Chondrocyte (in vitro differentiated cells): Measurements from ENCODE around the gene TWF1. TPM values are rescaled to one million over a fixed set of nuclear protein-coding genes. Genes with fewer than 3 reads are reported as not detected.

Experiments
- DNase-seq: peaks from one replicate; pipeline ENCODE4 v3.0.0; 2021; ENCODE audit warnings: mixed read lengths, low spot score
- H3K27ac Mint-ChIP-seq: one replicate; pipeline ENCODE4 v1.8.0; 2021; ENCODE audit warnings: mild to moderate bottlenecking, moderate library complexity, mixed read lengths; ENCODE audit not compliant: unreplicated experiment
- H3K27me3 Mint-ChIP-seq: 2 replicates; pipeline ENCODE4 v1.8.0; 2021; ENCODE audit warnings: low read depth, mixed read lengths
- H3K36me3 Mint-ChIP-seq: 2 replicates; pipeline ENCODE4 v1.8.0; 2021; ENCODE audit warnings: low read depth, mixed read lengths
- H3K4me1 Mint-ChIP-seq: 2 replicates; pipeline ENCODE4 v1.8.0; 2021; ENCODE audit warnings: low read depth, mild to moderate bottlenecking, mixed read lengths
- H3K4me3 Mint-ChIP-seq: one replicate; pipeline ENCODE4 v1.8.0; 2021; ENCODE audit warnings: mild to moderate bottlenecking, moderate library complexity, mixed read lengths; ENCODE audit not compliant: unreplicated experiment
- H3K9me3 Mint-ChIP-seq: 2 replicates; pipeline ENCODE4 v1.8.0; 2021; ENCODE audit warnings: low read depth, mixed read lengths
- total RNA-seq: library from RNA; stranded (reverse); gene quantifications from 3 replicates; pipeline ENCODE4 v1.2.1, GENCODE V29; 2021
- TF ChIP-seq, protein P1 (sequence below): fragments of 200-600 bp; sonication (generic); IDR thresholded peaks from 2 replicates; pipeline ENCODE4 v1.5.0; 2021; ENCODE audit warnings: antibody characterized with exemption, mild to moderate bottlenecking, moderate library complexity

The TWF1 gene
- total RNA-seq, 1 donor from 2014 or later = 91.6 TPM

DNA sequence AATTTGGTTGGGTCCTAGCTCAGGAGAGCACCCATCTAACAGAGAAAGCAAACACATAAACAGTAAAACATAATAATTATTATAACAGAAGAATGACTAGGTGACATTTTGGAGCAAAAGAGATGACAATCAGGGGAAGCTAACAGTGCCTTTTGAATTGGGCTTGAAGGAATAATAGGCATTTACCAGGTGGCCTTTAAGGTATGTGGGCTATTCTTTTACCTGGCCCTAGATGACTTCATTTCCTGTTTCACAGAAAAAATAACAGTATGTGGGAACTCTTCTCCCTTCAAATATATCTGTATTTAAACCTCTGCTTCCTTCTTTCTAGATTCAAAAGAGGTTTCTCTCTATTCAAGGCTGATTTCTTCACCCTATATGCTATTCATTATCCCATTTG is 43.5 kb downstream of the TWF1 start:
- no peak for DNase-seq
- H3K27me3 Mint-ChIP-seq = no peaks in the 10 kb centered on the region
- TF ChIP-seq, protein P1, sequence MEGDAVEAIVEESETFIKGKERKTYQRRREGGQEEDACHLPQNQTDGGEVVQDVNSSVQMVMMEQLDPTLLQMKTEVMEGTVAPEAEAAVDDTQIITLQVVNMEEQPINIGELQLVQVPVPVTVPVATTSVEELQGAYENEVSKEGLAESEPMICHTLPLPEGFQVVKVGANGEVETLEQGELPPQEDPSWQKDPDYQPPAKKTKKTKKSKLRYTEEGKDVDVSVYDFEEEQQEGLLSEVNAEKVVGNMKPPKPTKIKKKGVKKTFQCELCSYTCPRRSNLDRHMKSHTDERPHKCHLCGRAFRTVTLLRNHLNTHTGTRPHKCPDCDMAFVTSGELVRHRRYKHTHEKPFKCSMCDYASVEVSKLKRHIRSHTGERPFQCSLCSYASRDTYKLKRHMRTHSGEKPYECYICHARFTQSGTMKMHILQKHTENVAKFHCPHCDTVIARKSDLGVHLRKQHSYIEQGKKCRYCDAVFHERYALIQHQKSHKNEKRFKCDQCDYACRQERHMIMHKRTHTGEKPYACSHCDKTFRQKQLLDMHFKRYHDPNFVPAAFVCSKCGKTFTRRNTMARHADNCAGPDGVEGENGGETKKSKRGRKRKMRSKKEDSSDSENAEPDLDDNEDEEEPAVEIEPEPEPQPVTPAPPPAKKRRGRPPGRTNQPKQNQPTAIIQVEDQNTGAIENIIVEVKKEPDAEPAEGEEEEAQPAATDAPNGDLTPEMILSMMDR = no peak
- H3K9me3 Mint-ChIP-seq = no peaks in the 10 kb centered on the region
- H3K36me3 Mint-ChIP-seq = no peaks in the 10 kb centered on the region
- no peak overlapping the region for H3K4me3 Mint-ChIP-seq
- H3K27ac Mint-ChIP-seq = no peak overlapping the region
- H3K4me1 Mint-ChIP-seq = peaks cover 17% of the 10 kb centered on the region

DNA sequence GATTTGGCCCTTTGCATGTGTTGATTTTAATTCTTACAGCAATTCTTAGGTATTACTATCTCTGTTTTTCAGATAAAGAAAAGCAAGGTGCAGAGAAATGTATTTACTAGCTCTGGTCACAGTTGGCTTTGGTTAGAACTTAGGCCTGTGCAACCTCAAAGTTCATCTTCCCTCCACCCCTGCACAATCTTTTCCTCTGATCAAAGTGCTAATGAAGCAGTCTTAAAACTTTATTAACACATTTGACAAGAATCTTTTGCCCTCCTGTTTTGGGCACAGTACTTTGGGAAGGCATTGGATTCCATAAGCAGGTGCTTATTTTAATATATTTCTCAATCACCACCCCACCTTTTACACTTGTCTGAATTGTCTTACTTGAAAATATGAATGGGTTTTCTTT is 44.6 kb downstream of the TWF1 start:
- Mint-ChIP-seq H3K27ac (no peak overlapping the region), H3K36me3 (no peaks in the 10 kb centered on the region), H3K27me3 (no peaks in the 10 kb centered on the region), H3K4me1 (peaks cover 19% of the 10 kb centered on the region), H3K4me3 (no peak overlapping the region), H3K9me3 (no peaks in the 10 kb centered on the region)
- DNase-seq = no peak
- TF ChIP-seq, protein P1 = no peak

- Mint-ChIP-seq H3K4me1 (peaks cover 19% of the 10 kb centered on the region), H3K36me3 (no peaks in the 10 kb centered on the region), H3K4me3 (peak overlapping the region; percentile 26), H3K27ac (peak overlapping the region; percentile 9), H3K27me3 (no peaks in the 10 kb centered on the region), H3K9me3 (no peaks in the 10 kb centered on the region)
- no peak for DNase-seq
- TF ChIP-seq, protein P1 = no peak
These were observed 45.7 kb downstream of the TWF1 start for GRCh38 chr12:43760396-43760795.

GRCh38 chr12:43758728-43759563 is 47.2 kb downstream of the TWF1 start, which contains the start of the genes IRAK4 and PUS7L:
Gene IRAK4 (plus strand): TSS chr12:43758951. CDS start chr12:43768112, 9,161 bp downstream.
Gene PUS7L (minus strand): TSS chr12:43758790. CDS start chr12:43755245, 3,545 bp downstream.
- TF ChIP-seq, protein P1 = peak; percentile 57
- Mint-ChIP-seq H3K4me3 (peak within 1 kb of the TSS; percentile 85), H3K36me3 (peaks cover 5% of the 10 kb centered on the region), H3K9me3 (no peaks in the 10 kb centered on the region), H3K27me3 (no peaks in the 10 kb centered on the region), H3K4me1 (peaks cover 19% of the 10 kb centered on the region), H3K27ac (peak within 1 kb of the TSS; percentile 91)
- DNase-seq = peak; percentile 90

GRCh38 chr12:43758247-43758727 is 47.8 kb downstream of the TWF1 start:
- Mint-ChIP-seq H3K36me3 (peaks cover 5% of the 10 kb centered on the region), H3K4me3 (peak overlapping the region; percentile 85), H3K27me3 (no peaks in the 10 kb centered on the region), H3K9me3 (no peaks in the 10 kb centered on the region), H3K27ac (peak overlapping the region; percentile 73), H3K4me1 (peaks cover 19% of the 10 kb centered on the region)
- TF ChIP-seq, protein P1 = no peak
- DNase-seq = no peak
